Heart right ventricle (tissue), 16 donors: ENCODE results near the gene ASPSCR1. TPM values are rescaled to one million over a fixed set of nuclear protein-coding genes. Genes with fewer than 3 reads are reported as not detected.

Experiments used
- ATAC-seq, 8 donors: fragments of 200-7000 bp; cut with Tn5 transposase; one replicate each; pipeline ENCODE4 v1.9.1; 2020; ENCODE audit warnings: mild to moderate bottlenecking in 8 of 8, moderate library complexity in 8 of 8, moderate number of reproducible peaks in 1 of 8
- DNase-seq, 2 donors: peaks; one replicate each; pipeline ENCODE4 v3.0.0-alpha.2; 2020
- H3K27ac ChIP-seq, 10 donors: fragments of 200-600 bp; sonication (generic) in 2 of 10; one replicate each; pipeline versions ENCODE4 v1.5.0 to v1.8.0; 2020 to 2022; ENCODE audit warnings: mild to moderate bottlenecking in 3 of 10
- H3K27me3 ChIP-seq, 7 donors: fragments of 200-600 bp; one replicate each; pipeline ENCODE4 v1.8.0; 2021 to 2022; ENCODE audit warnings: mild to moderate bottlenecking in 2 of 7
- H3K36me3 ChIP-seq, 9 donors: fragments of 200-600 bp; sonication (generic) in 1 of 9; one replicate each; pipeline versions ENCODE4 v1.5.0 to v1.8.0; 2020 to 2022; ENCODE audit warnings: mild to moderate bottlenecking in 2 of 9
- H3K4me1 ChIP-seq, 9 donors: fragments of 200-600 bp; sonication (generic) in 1 of 9; one replicate each; pipeline versions ENCODE4 v1.5.0 to v1.8.0; 2020 to 2022; ENCODE audit warnings: mild to moderate bottlenecking in 4 of 9
- H3K4me3 ChIP-seq, 10 donors: fragments of 200-600 bp; sonication (generic) in 2 of 10; one replicate each; pipeline versions ENCODE4 v1.5.0 to v1.8.0; 2020 to 2022; ENCODE audit warnings: mild to moderate bottlenecking in 7 of 10, moderate library complexity in 2 of 10
- H3K9me3 ChIP-seq, 11 donors: fragments of 200-600 bp in 10 of 11; sonication (generic) in 2 of 11; one replicate each; pipeline versions ENCODE4 v1.5.0 to v1.8.0; 2013 to 2022; ENCODE audit warnings: mild to moderate bottlenecking in 2 of 11, control low read depth in 1 of 11, moderate library complexity in 1 of 11
- WGBS, 2 donors: extraction: QIAGEN DNeasy Blood & Tissue Kit; methylation state at CpG; one replicate each; pipeline ENCODE4 v1.1.7; 2013; ENCODE audit warnings: inconsistent platforms in 1 of 2; 5-methylcytosine and 5-hydroxymethylcytosine counted together
- intact Hi-C, 10 donors: fragments of 100-400 bp; cut with DNase I; formaldehyde crosslinking; loops; one replicate each; pipeline versions ENCODE4 v1.11.1 to v1.14.2; 2022
- polyA plus RNA-seq, 2 donors: library from polyadenylated mRNA; stranded (reverse); fragments of 200-250 nt; gene quantifications; one replicate each; pipeline ENCODE4 v1.2.3, GENCODE V29; 2013
- total RNA-seq, 10 donors: library from RNA; stranded (reverse); fragmentation: NEBNext Ultra II Directional in 3 of 10; extraction: Animal tissue kit (Norgen Biotek cat#: 25700) in 3 of 10; gene quantifications; one replicate each; pipeline versions ENCODE4 v1.2.1 to v1.2.4, GENCODE V29; 2021 to 2023
- TF ChIP-seq, protein P1 (sequence below), 9 donors: fragments of 200-600 bp; sonication (generic) in 2 of 9; IDR thresholded peaks; one replicate each; pipeline versions ENCODE4 v1.5.0 to v1.8.0; 2021 to 2022; ENCODE audit warnings: antibody characterized with exemption in 9 of 9, mild to moderate bottlenecking in 5 of 9, moderate library complexity in 1 of 9
- donor health status: Arrhythmogenic right ventricular cardiomyopathy.
- donor health status: ischemic (EF 13 %, LVEDD 7.1; RV severe dilation, severe dysfunction).
- donor health status: healthy with polysubstance abuse.
- donor health status: DM: no; HTN: yes; CAD: no.
- donor health status: DM: no; HTN: no; CAD: no.
- donor health status: ischemic (EF 25% LVEDD 6.9; RV normal size, moderate dysfunction).
- donor health status: ischemic (EF 25% LVEDD 5.7; RV mildly dilated, moderate dysfunction).
- donor health status: healthy.
- donor health status: DM: yes; HTN: yes; CAD: no.
- donor health status: Ischemic cardiomyopathy.
- donor health status: ischemic (EF 35%, LVEDD 5.7; RV mildly dilated, moderate dysfunction).
- donor health status: nonischemic (EF 11% LVEDD 7.7; RV severe dilation, severe dysfunction).
- donor health status: DM: yes; HTN: yes; CAD: no.
- donor health status: PGD.
- donor health status: ischemic (EF 29% LVEDD 5.4; RV normal size, mild dysfunction).
- donor health status: nonischemic (EF 23%, LVEDD 6.1; RV moderate dilation, normal function).

ASPSCR1 gene
- total and polyA plus RNA-seq, 12 donors: 19.9 to 115 (median 25.1) TPM

DNA sequence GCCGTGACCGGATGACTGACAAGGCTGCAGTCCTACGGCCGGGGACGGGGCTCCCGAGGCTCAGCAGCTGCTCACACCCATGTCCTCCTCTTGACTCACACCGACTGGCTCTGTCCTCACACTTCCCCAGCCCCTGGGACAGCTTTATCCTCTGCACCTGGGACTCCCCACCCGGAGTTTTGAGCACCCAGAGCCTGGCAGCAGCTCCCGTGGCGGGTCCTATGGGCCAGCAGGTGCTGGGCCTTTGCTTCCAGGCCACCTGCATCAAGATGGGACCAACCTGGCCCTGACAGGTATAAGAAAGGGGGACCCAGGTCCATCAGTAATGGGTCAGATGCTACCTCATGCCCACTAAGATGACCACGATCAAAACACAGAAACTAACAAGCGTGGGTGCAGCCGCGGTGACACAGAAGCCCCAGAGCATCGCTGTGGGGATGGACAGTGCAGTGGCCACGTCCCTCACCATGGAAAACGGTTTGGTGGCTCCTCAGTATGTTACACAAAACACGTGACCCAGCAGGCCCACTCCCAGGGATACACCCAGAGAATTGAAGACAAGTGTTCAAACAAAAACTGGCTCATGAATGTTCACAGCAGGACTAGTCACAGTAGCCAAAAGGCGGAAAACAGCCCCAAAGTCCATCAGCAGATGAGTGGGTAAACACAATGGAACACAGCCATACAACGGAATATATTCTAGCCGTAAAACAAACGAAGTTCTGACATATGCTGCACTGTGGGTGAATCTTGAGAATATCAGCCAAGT is 13.2 kb upstream of the ASPSCR1 start:
- Histone ChIP-seq H3K27ac (no peak overlapping the region), H3K9me3 (no peaks in the 10 kb centered on the region), H3K4me1 (peaks cover 14 to 46% (median 34%) of the 10 kb centered on the region in 9 donors), H3K4me3 (no peak overlapping the region), H3K36me3 (no peaks in the 10 kb centered on the region), H3K27me3 (peaks cover 23 to 91% (median 59%) of the 10 kb centered on the region in 7 donors)
- intact Hi-C loops: loop anchor here in 3 of 10 donors (5.0 to 10.0 kb wide), 3 partner anchors 53 to 193 kb away; no protein-coding TSS in a partner anchor
- no peak for ATAC-seq
- TF ChIP-seq, protein P1, sequence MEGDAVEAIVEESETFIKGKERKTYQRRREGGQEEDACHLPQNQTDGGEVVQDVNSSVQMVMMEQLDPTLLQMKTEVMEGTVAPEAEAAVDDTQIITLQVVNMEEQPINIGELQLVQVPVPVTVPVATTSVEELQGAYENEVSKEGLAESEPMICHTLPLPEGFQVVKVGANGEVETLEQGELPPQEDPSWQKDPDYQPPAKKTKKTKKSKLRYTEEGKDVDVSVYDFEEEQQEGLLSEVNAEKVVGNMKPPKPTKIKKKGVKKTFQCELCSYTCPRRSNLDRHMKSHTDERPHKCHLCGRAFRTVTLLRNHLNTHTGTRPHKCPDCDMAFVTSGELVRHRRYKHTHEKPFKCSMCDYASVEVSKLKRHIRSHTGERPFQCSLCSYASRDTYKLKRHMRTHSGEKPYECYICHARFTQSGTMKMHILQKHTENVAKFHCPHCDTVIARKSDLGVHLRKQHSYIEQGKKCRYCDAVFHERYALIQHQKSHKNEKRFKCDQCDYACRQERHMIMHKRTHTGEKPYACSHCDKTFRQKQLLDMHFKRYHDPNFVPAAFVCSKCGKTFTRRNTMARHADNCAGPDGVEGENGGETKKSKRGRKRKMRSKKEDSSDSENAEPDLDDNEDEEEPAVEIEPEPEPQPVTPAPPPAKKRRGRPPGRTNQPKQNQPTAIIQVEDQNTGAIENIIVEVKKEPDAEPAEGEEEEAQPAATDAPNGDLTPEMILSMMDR (IDR thresholded peaks at IDR 0.05): no peak
- no peak for DNase-seq
- 62 to 64% methylated on average over 22 of the region's 22 CpGs for WGBS, 2 donors

DNA sequence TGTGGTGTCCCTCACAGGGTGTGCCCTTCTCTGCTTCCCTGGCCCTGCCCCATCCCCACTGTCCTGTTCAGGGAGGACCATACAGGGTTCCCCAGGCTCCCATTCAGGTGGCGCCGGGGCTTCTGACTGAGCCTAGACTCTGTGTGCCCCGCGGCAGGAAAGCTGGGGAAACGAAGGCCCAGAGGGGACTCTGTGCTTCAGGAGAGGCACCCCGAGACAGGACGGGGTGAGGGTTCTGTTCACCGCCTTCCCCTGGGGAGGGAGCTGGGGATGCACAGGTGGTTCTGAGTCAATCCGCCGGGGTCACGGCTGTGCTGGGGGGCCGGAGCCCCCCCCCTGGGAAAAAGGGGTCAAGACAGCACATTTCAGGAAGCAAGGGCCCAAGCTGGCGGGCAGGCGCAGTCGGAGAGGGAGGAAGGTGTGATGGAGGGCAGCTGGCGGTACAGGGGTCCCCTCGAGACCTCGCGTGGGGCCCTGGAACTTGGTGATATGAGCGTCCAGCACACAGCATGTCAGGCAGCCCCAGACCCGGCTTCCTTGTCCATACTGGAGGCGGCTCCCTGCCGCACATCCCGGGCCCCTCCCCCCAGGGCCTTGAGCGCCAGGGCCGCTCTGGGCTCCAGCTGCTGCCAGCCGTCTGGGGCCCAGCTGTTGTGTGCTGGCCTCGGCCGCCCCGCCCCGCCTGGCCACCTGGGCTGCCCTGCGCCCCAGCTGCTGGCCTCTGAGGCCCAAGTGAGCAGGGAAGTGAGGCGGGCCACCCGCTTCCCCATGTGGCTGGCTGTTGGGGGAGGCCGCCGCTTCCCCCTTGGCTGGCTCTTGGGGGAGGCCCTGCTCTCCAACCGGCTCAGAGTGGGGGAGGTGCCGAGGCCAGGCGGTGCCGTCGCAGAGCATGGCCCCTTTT is 10.8 kb upstream of the ASPSCR1 start:
- DNase-seq (peak in 1 of 2 donors; percentile 69), ATAC-seq (peak; percentile 49 to 86 (median 70))
- peaks cover 7 to 35% (median 23%) of the 10 kb centered on the region in 9 donors for H3K4me1 ChIP-seq
- WGBS, 2 donors: 38 to 54% methylated on average over 38 to 41 of the region's 41 CpGs
- peaks cover 6 to 84% (median 50%) of the 10 kb centered on the region in 7 donors for H3K27me3 ChIP-seq
- intact Hi-C loops: loop anchor here in 4 of 10 donors (2.0 to 10.0 kb wide), 3 partner anchors 41 to 188 kb away; no protein-coding TSS in a partner anchor
- no peak overlapping the region for H3K27ac ChIP-seq
- TF ChIP-seq, protein P1 (IDR thresholded peaks at IDR 0.05): no peak
- no peak overlapping the region for H3K4me3 ChIP-seq
- H3K9me3 ChIP-seq: no peaks in the 10 kb centered on the region
- no peaks in the 10 kb centered on the region for H3K36me3 ChIP-seq

DNA sequence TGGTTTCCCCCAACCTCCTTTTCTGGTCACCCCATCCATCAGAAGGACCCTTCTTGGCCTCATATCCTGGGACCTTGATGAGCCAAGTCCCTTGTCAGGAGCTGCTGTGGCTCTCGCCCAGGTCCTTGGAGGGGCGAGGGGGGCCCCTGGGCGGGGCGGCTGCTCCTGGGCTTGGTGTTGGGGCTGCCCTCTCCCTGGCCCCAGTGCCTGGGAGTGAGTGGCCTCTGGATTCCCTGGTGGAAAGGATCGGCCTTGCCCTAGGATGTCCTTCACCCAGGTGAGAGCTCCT is 10.2 kb upstream of the ASPSCR1 start:
- H3K4me1 ChIP-seq: peaks cover 3 to 29% (median 19%) of the 10 kb centered on the region in 9 donors
- peaks cover 0 to 84% (median 44%) of the 10 kb centered on the region in 7 donors for H3K27me3 ChIP-seq
- peak overlapping the region in 2 of 10 donors; percentile 36 to 46 for H3K27ac ChIP-seq
- no peaks in the 10 kb centered on the region for H3K36me3 ChIP-seq
- TF ChIP-seq, protein P1 (IDR thresholded peaks at IDR 0.05): no peak
- H3K4me3 ChIP-seq: no peak overlapping the region
- no peak for DNase-seq
- 28 to 32% methylated on average over 5 of the region's 5 CpGs for WGBS, 2 donors
- peak in 6 of 8 donors; percentile 1 to 29 (median 7) for ATAC-seq
- intact Hi-C loops: loop anchor here in 4 of 10 donors (2.0 to 10.0 kb wide), 3 partner anchors 40 to 188 kb away; no protein-coding TSS in a partner anchor
- no peaks in the 10 kb centered on the region for H3K9me3 ChIP-seq
